Measurements from ENCODE around the gene QKI.

DNA sequence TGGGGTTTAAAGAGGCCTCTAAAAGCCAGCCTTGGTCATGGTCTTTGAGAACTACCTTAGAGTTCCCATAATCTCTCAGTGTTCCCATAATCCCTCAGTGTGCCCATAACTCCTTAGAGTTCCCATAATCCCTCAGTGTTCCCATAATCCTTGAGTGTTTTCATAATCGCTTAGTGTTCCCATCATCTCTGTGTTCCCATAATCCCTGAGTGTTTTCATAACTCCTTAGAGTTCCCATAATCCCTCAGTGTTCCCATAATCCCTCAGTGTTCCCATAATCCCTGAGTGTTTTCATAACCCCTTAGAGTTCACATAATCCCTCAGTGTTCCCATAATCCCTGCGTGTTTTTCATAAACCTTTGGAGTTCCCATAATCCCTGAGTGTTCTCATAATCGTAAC, 199.2 kb downstream of the QKI start:
- TF ChIP-seq POLR2A (IDR thresholded peaks at IDR 0.05) (no peak), CTCF (IDR thresholded peaks at IDR 0.05) (no peak)

All from lower leg skin (tissue), 3 donors.